GM12874 (cell line): ENCODE data around the gene STAT4.

Experiments
- CTCF ChIP-seq: IDR thresholded peaks from 2 replicates; pipeline ENCODE4 v1.5.1; 2011; ENCODE audit warnings: low read depth, mild to moderate bottlenecking, control low read depth, low read length, moderate library complexity; ENCODE audit not compliant: insufficient read depth

STAT4 gene

GRCh38 chr2:191105082-191105481 lies 45.7 kb downstream of the STAT4 start:
- TF ChIP-seq CTCF = no peak

GRCh38 chr2:191103774-191104173 lies 47.0 kb downstream of the STAT4 start:
- no peak for TF ChIP-seq CTCF

GRCh38 chr2:191100216-191100615 lies 50.6 kb downstream of the STAT4 start:
- no peak for TF ChIP-seq CTCF

- no peak for TF ChIP-seq CTCF
These were observed 63.5 kb downstream of the STAT4 start for GRCh38 chr2:191087311-191087710.

GRCh38 chr2:191086706-191087105 lies 64.1 kb downstream of the STAT4 start:
- no peak for TF ChIP-seq CTCF

GRCh38 chr2:191083540-191083939 lies 67.3 kb downstream of the STAT4 start:
- TF ChIP-seq CTCF = no peak

- no peak for TF ChIP-seq CTCF
These were observed 68.5 kb downstream of the STAT4 start for GRCh38 chr2:191082321-191082720.
